HG03135 (cell line): Measurements from ENCODE around the gene NXPH3.

Source experiments
- ATAC-seq: cut with Tn5 transposase; IDR thresholded peaks from one replicate; pipeline ENCODE4 v1.9.1; 2021; ENCODE audit warnings: mild to moderate bottlenecking, moderate library complexity; ENCODE audit not compliant: unreplicated experiment

Gene NXPH3

DNA sequence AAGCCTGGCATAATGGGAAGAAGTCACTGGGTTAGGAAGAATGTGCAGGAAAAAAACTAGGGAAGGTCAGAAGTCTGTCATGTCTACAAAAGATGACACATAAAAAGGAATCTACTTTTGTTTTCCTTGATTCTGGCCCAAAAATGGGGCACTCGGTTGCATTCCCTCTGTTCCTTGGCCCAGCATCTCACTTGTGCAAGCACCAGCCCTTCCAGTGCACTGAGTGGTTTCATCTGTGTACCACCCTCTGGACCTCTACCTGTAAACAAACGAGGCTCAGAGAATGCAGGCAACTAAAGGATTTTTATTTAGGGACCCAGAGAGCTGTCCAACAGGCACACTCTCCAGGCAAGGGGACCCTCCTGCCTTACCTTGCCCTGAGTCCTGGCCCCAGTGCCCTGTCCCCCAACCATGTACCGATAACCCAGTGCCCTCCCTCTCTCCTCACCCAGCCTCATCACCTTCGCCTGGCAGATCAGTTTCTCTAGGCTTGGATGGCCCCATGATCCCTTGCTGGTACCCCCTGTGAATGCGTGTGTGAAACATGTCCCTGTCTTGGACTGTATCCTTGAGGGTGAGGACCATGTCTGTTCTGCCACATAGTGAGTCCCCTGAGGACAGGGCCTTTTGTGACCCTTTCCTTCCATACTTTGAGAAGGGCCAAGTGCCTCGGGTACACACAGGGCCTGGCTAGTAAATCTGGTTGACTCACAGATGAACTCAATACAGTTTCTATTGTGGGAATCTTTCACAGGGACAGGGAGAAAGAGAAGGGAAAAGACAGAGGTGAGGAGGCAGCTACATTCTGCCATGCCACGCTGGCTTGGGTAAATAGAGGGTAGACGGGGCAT, 13.3 kb downstream of the NXPH3 start:
- ATAC-seq, result no peak

DNA sequence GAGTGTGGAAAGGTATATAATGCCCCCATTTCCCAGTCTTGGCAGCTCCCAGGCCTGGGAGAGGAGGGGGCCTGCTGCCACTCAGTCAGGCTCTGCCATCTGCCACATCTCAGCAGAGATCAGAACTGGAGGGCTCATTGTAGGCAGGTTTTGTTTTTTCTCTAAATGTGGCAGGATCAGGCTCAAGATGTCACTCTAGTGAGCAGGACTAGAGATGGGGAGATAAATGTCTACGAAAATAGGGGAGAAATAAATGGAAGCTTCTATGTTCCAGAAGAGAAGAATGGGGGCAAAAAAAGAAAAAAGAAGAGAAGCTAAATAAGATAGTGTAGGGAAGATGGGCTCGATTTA, 13.9 kb downstream of the NXPH3 start:
- no peak for ATAC-seq

DNA sequence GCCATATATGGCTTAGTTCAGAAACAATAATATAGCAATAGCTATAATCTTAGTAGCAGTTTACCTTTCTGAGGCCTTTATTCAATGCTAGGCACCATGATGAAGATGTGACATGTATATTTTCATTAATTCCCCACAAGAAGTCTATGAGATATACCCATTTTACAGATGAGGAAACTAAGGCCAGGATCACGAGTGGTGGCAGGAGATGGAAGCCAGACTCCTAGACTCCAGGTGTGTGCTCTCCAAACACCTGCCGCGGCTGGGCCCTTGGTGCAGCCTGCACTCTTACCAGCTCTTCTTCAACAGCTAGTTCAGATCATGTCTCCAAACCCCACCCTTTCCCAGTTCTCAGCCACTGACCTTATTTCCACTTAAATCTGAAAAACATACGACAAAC, 15.2 kb downstream of the NXPH3 start:
- no peak for ATAC-seq

GRCh38 chr17:49592263-49592662, 16.6 kb downstream of the NXPH3 start:
- ATAC-seq, result no peak

GRCh38 chr17:49595328-49595727, 19.7 kb downstream of the NXPH3 start:
- ATAC-seq, result no peak

DNA sequence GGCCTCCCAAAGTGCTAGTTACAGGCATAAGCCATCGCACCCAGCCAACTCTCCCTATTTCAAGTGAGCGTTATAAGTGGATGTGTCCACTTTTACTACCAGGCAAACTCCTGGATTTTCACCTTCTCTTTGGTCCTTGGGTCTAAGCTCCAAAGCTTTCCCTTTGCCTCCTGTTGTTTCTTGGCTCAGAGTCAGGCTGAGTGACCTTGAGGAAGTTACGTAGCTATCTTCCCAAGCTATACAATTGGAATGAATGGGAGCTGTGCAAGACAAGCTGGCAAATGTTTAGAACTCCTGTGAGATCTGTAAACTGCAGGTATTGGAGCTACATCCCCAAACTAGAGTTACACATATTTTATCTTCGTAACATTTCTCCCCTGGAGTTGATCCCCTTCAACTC, 20.3 kb downstream of the NXPH3 start:
- ATAC-seq, result no peak

DNA sequence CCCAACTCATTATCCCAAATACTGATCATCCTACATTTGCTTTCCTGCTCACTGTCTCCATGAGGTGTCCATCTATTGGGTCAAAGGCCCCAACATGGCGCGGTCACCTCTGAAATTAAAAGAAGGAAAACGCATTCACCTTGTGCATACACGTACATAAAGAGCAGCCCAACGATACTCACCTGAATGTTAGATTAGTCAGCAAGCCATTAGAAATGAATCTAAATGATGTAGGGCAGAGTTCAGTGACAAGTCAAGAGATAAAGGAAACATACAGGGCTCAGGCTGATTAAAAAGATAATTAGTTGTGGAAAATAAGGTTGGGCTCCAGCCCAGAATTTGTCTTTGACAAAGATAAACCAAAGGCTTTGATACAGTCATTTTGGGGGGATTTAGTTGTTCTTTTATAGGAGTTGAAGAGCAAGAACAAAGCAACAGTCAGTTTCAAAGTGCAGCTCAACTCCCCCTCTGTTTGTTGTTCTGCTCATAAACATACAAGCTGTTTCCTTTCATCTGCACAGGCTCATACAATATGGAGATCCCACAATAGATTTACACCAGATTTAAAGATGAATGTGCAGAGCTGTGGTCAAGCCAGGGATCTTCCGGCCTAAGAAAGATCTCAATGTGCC, 21.1 kb downstream of the NXPH3 start:
- no peak for ATAC-seq

- ATAC-seq, result no peak
Measured at GRCh38 chr17:49597436-49597835, 21.8 kb downstream of the NXPH3 start.

GRCh38 chr17:49597928-49598655, 22.4 kb downstream of the NXPH3 start:
- ATAC-seq, result no peak

GRCh38 chr17:49598918-49599317, 23.2 kb downstream of the NXPH3 start:
- ATAC-seq, result no peak

- no peak for ATAC-seq
Measured at GRCh38 chr17:49600949-49601348, 25.3 kb downstream of the NXPH3 start.

- ATAC-seq, result no peak
Measured at GRCh38 chr17:49602783-49603182, 27.1 kb downstream of the NXPH3 start.

DNA sequence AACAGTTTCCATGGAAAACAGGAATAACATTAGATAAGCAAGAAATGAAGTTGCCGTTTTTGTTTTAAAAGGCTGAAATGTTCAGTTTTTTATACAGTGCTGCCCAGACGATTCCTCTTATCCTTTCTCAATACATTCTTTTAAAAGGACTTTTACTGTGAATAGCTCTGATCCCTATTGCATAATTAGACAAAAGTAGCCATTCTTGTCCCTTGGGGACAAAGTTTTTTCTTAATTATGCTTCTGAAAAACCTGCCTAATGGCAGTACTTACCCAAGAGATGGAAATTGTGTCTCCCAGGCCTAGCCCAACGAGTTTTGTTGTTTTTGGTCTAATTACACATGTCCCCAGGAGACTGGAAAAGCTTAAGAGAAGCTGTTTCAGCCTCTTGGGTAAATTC, 27.6 kb downstream of the NXPH3 start:
- ATAC-seq, result no peak

DNA sequence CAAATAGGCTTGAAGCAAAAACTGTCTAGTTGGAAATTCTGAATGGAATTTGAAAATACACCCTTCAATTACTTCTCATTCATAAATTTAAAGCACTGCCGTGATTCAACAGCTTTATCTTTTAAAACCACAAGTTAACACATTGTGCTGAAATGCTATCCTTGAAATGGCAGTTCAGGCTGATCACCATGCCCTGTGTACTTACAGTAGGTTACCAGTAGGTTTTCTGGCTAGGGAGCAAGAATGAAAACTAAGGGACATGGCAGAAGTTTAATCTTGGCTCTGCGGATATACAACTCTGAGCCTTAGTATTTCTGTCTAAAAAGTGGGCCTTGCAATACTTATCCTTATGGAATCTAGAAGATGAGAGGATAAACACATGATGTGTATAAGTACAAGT, 28.0 kb downstream of the NXPH3 start:
- no peak for ATAC-seq

DNA sequence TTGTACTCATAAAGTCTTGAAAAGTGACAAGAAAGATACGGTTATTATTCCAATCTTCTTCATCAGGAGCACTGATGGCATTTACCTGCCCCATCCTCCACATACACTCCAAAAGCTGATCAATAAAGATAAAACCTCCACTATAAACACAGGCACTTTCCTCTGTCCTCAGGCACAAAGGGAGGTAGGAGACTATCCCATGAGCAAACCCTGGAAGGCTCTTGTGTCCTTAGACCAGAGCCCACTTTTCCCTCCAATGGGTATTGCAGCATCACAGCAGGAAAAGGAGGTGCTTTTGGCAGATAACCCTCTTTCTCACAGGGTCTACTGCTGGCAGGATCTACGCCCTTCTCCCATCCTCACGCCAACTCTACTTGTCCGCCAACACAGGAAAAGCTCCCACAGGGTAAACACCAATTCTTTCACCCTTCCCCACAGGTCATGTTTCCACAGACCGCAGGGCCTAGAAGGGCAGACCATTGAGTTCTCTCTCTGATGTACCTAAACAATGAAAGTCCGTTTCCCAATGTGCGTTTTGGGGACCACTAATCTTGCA, 28.7 kb downstream of the NXPH3 start:
- no peak for ATAC-seq

- ATAC-seq, result no peak
Measured at GRCh38 chr17:49610883-49611584, 35.4 kb downstream of the NXPH3 start.

DNA sequence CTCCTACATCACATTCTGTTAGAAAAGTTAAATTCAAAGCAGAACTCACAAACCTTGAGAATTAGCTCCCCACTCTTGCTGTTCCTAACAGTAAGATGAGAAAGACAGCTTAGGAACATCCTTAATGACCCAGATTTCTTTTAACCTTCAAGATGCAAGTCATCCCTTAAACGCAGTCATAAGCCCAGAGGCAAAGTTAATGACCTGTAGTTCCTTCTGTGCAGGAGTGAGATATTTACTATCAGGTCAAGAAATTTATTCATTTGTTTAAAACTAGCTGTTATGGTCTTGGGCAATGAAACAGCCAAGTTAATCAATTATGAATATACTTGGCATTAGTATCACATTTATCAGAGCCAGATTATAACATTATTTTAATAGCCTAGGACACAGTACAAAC, 37.1 kb downstream of the NXPH3 start:
- no peak for ATAC-seq

DNA sequence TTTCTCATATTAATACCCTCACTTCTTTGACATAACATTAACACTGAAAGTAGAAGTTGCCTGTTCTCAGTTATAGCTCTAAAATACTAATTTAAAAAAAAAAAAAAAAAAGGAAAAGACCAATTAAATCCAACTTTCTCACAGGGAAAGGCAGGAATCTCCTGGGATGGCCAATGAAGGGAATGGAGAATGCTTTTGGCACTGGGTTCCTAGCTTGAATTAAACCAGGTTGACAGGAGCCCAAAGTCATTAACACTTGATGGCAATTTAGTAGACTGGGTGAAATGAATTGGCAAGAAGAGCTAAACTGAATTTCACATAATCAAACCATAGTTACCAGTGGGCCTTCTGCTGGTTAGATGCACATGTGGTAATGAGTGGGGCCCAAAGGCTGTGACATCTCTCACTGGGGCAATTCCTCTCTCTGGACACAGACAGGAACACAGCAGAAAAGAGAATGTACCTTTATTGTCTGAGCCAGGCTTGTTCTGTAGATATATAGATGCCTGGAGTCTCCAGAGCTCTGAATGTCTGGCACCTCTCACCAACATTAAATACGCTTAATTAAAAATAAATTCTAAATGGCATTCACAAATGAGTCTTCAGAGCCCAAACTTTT, 37.6 kb downstream of the NXPH3 start:
- no peak for ATAC-seq

DNA sequence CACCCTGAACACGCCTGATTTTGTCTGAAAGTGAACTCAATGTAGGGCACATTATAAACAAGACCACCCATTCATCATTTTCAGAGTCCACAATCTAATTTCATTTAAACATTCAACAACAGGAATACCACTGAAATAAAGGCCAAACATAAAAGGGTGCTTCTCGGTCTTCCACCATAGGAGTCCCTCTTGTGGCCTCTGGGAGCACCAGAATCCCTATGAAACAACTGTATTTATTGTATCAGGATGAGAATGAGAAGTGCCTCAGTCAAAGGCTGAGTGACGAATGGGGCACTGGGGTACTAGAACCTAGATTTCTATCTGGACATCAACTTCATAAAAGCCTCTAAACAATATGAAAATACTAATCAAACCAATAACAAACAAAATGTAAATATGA, 40.4 kb downstream of the NXPH3 start:
- ATAC-seq, result no peak

- ATAC-seq, result no peak
Measured at GRCh38 chr17:49616601-49617131, 41.0 kb downstream of the NXPH3 start.
